NB4 (cell line): ENCODE measurements around the gene CITED1.

Experiments used
- POLR2A ChIP-seq: IDR thresholded peaks from 2 replicates; pipeline ENCODE4 v1.6.1; 2011; ENCODE audit warnings: mild to moderate bottlenecking; ENCODE audit not compliant: insufficient read length; ENCODE audit errors: extremely low read depth
- TF ChIP-seq, protein P1 (sequence below): IDR thresholded peaks from one replicate; pipeline ENCODE4 v1.5.1; 2012; ENCODE audit warnings: low read depth, low read length
- TF ChIP-seq, protein P2 (sequence below): IDR thresholded peaks from 2 replicates; pipeline ENCODE4 v1.6.1; 2011; ENCODE audit warnings: low read depth, low read length

DNA sequence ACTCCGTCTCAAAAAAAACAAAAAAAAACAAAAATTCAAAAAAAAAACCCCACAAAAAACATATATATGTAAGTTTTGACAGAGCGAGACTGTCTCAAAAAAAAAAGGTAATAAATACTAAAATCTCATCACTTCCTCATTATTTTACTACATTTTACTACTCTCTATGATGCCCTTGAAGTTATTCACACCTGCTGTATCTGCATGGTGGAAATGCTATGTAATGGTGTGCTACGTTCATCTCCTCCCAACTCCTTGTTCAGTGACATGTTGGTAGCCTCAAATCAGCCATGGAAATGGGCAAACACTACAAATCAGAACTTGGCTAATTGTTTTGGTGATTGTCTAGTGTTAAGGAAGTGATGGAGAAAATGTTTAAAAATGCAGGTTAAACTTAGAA is 40.5 kb downstream of the CITED1 start:
- TF ChIP-seq, protein P1, sequence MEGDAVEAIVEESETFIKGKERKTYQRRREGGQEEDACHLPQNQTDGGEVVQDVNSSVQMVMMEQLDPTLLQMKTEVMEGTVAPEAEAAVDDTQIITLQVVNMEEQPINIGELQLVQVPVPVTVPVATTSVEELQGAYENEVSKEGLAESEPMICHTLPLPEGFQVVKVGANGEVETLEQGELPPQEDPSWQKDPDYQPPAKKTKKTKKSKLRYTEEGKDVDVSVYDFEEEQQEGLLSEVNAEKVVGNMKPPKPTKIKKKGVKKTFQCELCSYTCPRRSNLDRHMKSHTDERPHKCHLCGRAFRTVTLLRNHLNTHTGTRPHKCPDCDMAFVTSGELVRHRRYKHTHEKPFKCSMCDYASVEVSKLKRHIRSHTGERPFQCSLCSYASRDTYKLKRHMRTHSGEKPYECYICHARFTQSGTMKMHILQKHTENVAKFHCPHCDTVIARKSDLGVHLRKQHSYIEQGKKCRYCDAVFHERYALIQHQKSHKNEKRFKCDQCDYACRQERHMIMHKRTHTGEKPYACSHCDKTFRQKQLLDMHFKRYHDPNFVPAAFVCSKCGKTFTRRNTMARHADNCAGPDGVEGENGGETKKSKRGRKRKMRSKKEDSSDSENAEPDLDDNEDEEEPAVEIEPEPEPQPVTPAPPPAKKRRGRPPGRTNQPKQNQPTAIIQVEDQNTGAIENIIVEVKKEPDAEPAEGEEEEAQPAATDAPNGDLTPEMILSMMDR: no peak
- no peak for TF ChIP-seq POLR2A
- TF ChIP-seq, protein P2, sequence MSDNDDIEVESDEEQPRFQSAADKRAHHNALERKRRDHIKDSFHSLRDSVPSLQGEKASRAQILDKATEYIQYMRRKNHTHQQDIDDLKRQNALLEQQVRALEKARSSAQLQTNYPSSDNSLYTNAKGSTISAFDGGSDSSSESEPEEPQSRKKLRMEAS: no peak
